Activated CD4-positive, alpha-beta memory T cell treated with anti-CD3 and anti-CD28 coated beads for 36 hours (primary cell): Measurements from ENCODE around the gene KRT28. TPM values are rescaled to one million over a fixed set of nuclear protein-coding genes. Genes with fewer than 3 reads are reported as not detected.
A peak's percentile ranks its signal among the peaks of the same experiment; 100 is the strongest.
"Not testable (repeated sequence)": the region's sequence is repeated elsewhere in the genome, so short reads cannot be mapped to it uniquely, and the experiment has no call there.

Experiments
- CTCF ChIA-PET: fragments of 350-600 bp; sonication (Branson Sonifier 250); formaldehyde crosslinking; loops from one replicate; lab custom pipeline; 2021; ENCODE audit warnings: antibody characterized with exemption, inconsistent platforms; lab: Charles Lee
- POLR2A ChIA-PET: fragments of 350-600 bp; sonication (Branson Sonifier 250); formaldehyde crosslinking; loops from one replicate; lab custom pipeline; 2021; ENCODE audit warnings: antibody characterized with exemption; lab: Charles Lee
- DNase-seq: peaks from one replicate; pipeline ENCODE4 v3.0.0-alpha.2; 2020
- H3K27ac Mint-ChIP-seq: one replicate; pipeline ENCODE4 v1.8.0; 2021; ENCODE audit warnings: mixed read lengths
- H3K27me3 Mint-ChIP-seq: one replicate; pipeline ENCODE4 v1.8.0; 2021; ENCODE audit warnings: mixed read lengths
- H3K36me3 Mint-ChIP-seq: one replicate; pipeline ENCODE4 v1.8.0; 2021; ENCODE audit warnings: mixed read lengths
- H3K4me1 Mint-ChIP-seq: one replicate; pipeline ENCODE4 v1.8.0; 2021; ENCODE audit warnings: low read depth, mixed read lengths
- H3K4me3 Mint-ChIP-seq: one replicate; pipeline ENCODE4 v1.8.0; 2021; ENCODE audit warnings: mild to moderate bottlenecking, mixed read lengths
- H3K9me3 Mint-ChIP-seq: one replicate; pipeline ENCODE4 v1.8.0; 2021; ENCODE audit warnings: mixed read lengths
- intact Hi-C: fragments of 100-400 bp; cut with micrococcal nuclease; formaldehyde crosslinking; loops from one replicate; pipeline ENCODE4 v1.15.1; 2023
- total RNA-seq, 2 experiments: library from RNA; stranded (reverse); gene quantifications; one replicate each; pipeline ENCODE4 v1.2.3, GENCODE V29; 2021

The KRT28 gene
- total RNA-seq, 2 experiments from 2014 or later, result not detected

DNA sequence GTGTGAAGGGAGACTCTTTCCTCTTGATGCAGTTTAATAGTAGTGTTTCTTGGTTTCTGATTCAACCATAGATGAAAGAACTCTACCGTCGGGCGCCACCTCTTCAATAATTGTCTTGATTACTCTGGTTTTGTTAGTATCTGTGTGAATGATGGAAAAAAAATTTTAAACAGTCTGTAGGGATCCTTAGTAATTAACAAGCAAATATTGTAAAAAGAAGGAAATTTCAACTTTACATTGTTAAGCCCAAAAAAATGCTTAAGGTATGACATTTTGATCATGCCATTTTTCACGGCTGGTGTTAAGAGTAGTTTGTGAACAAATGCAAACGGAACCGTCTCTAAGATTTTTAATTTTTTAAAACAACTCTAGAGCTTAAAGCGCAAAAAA is 18.6 kb upstream of the KRT28 start:
- Mint-ChIP-seq H3K4me3 (peak overlapping the region; percentile 87), H3K9me3 (no peaks in the 10 kb centered on the region), H3K27ac (peak overlapping the region; percentile 94), H3K36me3 (peaks cover 21% of the 10 kb centered on the region), H3K27me3 (peaks cover 11% of the 10 kb centered on the region), H3K4me1 (peaks cover 18% of the 10 kb centered on the region)
- POLR2A ChIA-PET, result interaction anchor here (0.8 to 2.5 kb wide), 4 partner anchors 10 to 1112 kb away, joined by 4 to 12 read pairs (median 5); partner anchors contain the start of genes ODAD4 and SMARCE1
- intact Hi-C loops, result loop anchor here (5.0 kb wide), 1 partner anchor 849 kb away; no protein-coding TSS in a partner anchor
- CTCF ChIA-PET, result interaction anchor here (0.9 to 2.4 kb wide), 9 partner anchors 15 to 871 kb away, joined by 3 to 15 read pairs (median 4); partner anchors contain the start of gene EIF1
- no peak for DNase-seq

- ChIA-PET POLR2A (no interaction called here), CTCF (no interaction called here)
- intact Hi-C loops, result loop anchor here (5.0 kb wide), 1 partner anchor 850 kb away; no protein-coding TSS in a partner anchor
- peak overlapping the region; percentile 54 for H3K4me3 Mint-ChIP-seq
- H3K27ac Mint-ChIP-seq, result peak overlapping the region; percentile 4
- peaks cover 21% of the 10 kb centered on the region for H3K36me3 Mint-ChIP-seq
- H3K4me1 Mint-ChIP-seq, result peaks cover 18% of the 10 kb centered on the region
- no peaks in the 10 kb centered on the region for H3K9me3 Mint-ChIP-seq
- H3K27me3 Mint-ChIP-seq, result peaks cover 13% of the 10 kb centered on the region
- no peak for DNase-seq
These were observed 17.4 kb upstream of the KRT28 start for GRCh38 chr17:40817103-40817682.

DNA sequence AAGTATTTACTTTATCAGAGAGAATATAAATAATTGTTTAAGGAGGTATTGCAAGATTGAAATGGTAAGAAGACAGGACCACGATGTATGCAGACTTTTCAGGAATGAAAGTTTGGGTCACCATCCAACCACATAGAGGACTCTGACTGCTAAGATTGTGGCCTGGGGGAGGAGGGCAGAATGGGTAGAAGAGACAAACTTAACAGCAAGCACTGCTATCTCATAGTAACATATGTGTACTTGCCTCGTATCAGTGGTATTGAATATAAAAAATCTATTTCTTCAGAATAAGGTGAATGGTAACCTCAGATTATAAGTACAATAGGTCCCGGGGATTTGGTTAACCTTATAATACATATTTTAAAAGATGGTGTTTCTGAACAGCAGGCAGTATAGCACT is 16.8 kb upstream of the KRT28 start:
- intact Hi-C loops, result loop anchor here (5.0 kb wide), 1 partner anchor 851 kb away; no protein-coding TSS in a partner anchor
- no peak overlapping the region for H3K4me3 Mint-ChIP-seq
- CTCF ChIA-PET, result no interaction called here
- no peak for DNase-seq
- H3K4me1 Mint-ChIP-seq, result peaks cover 18% of the 10 kb centered on the region
- POLR2A ChIA-PET, result no interaction called here
- H3K27me3 Mint-ChIP-seq, result peaks cover 15% of the 10 kb centered on the region
- H3K9me3 Mint-ChIP-seq, result no peaks in the 10 kb centered on the region
- peaks cover 17% of the 10 kb centered on the region for H3K36me3 Mint-ChIP-seq
- H3K27ac Mint-ChIP-seq, result no peak overlapping the region

DNA sequence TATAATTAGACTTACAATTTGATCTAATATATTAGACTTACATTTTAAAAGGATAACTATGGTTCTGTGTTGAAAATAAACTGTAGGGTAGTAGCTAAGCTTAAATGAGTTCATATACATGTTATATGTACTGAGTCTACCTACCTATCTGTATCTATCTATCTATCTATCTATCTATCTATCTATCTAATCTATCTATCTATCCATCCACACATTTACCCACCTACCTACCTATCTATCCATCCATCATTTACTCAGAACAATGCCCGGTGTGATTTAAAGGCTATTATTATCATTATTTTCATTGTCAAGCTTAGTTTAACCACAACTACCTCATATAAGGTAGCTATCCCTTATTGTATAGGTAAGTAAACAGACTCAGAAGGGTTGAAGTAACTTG is 15.6 kb upstream of the KRT28 start:
- CTCF ChIA-PET, result interaction anchor here (0.6 to 1.0 kb wide), 2 partner anchors 12 to 834 kb away, joined by 3 to 7 read pairs; no protein-coding TSS in a partner anchor
- POLR2A ChIA-PET, result no interaction called here
- H3K36me3 Mint-ChIP-seq, result peaks cover 17% of the 10 kb centered on the region
- intact Hi-C loops, result loop anchor here (5.0 kb wide), 1 partner anchor 852 kb away; no protein-coding TSS in a partner anchor
- H3K27me3 Mint-ChIP-seq, result peaks cover 22% of the 10 kb centered on the region
- H3K9me3 Mint-ChIP-seq, result no peaks in the 10 kb centered on the region
- H3K4me1 Mint-ChIP-seq, result peaks cover 16% of the 10 kb centered on the region
- H3K4me3 Mint-ChIP-seq, result no peak overlapping the region
- no peak for DNase-seq
- no peak overlapping the region for H3K27ac Mint-ChIP-seq

DNA sequence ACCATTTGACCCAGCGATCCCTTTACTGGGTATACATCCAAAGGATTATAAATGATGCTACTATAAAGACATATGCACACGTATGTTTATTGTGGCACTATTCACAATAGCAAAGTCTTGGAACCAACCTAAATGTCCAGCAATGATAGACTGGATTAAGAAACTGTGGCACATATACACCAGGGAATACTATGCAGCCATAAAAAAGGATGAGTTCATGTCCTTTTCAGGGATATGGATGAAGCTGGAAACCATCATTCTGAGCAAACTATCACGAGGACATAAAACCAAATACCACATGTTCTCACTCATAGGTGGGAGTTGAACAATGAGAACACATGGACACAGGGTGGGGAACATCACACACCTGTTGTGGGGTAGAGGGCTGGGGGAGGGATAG is 14.9 kb upstream of the KRT28 start:
- CTCF ChIA-PET, result interaction anchor here (0.6 kb wide), 1 partner anchor 28 kb away, joined by 3 read pairs; no protein-coding TSS in a partner anchor
- POLR2A ChIA-PET, H3K4me3 Mint-ChIP-seq, H3K27ac Mint-ChIP-seq, DNase-seq, H3K9me3 Mint-ChIP-seq, H3K4me1 Mint-ChIP-seq: not testable (repeated sequence)
- peaks cover 29% of the 10 kb centered on the region for H3K27me3 Mint-ChIP-seq
- peaks cover 15% of the 10 kb centered on the region for H3K36me3 Mint-ChIP-seq
- intact Hi-C loops, result loop anchor here (5.0 kb wide), 1 partner anchor 853 kb away; no protein-coding TSS in a partner anchor

- H3K27me3 Mint-ChIP-seq, result peaks cover 35% of the 10 kb centered on the region
- no peak overlapping the region for H3K4me3 Mint-ChIP-seq
- DNase-seq, result no peak
- peaks cover 7% of the 10 kb centered on the region for H3K4me1 Mint-ChIP-seq
- peaks cover 15% of the 10 kb centered on the region for H3K36me3 Mint-ChIP-seq
- intact Hi-C loops, result no loop called here
- no peak overlapping the region for H3K27ac Mint-ChIP-seq
- H3K9me3 Mint-ChIP-seq, result no peaks in the 10 kb centered on the region
- POLR2A ChIA-PET, result no interaction called here
- CTCF ChIA-PET, result no interaction called here
These were observed 14.0 kb upstream of the KRT28 start for GRCh38 chr17:40813804-40814203.

- CTCF ChIA-PET, result no interaction called here
- H3K9me3 Mint-ChIP-seq, result no peaks in the 10 kb centered on the region
- POLR2A ChIA-PET, result no interaction called here
- H3K4me3 Mint-ChIP-seq, result no peak overlapping the region
- peaks cover 7% of the 10 kb centered on the region for H3K4me1 Mint-ChIP-seq
- no peak for DNase-seq
- H3K27ac Mint-ChIP-seq, result no peak overlapping the region
- H3K27me3 Mint-ChIP-seq, result peaks cover 41% of the 10 kb centered on the region
- H3K36me3 Mint-ChIP-seq, result peaks cover 9% of the 10 kb centered on the region
- intact Hi-C loops, result no loop called here
These were observed 12.9 kb upstream of the KRT28 start for GRCh38 chr17:40812639-40813038.

- no peak for DNase-seq
- Mint-ChIP-seq H3K36me3 (no peaks in the 10 kb centered on the region), H3K27ac (no peak overlapping the region), H3K4me1 (no peaks in the 10 kb centered on the region), H3K4me3 (no peak overlapping the region), H3K9me3 (no peaks in the 10 kb centered on the region), H3K27me3 (peaks cover 58% of the 10 kb centered on the region)
- CTCF ChIA-PET, result interaction anchor here (1.1 kb wide), 1 partner anchor 838 kb away, joined by 3 read pairs; no protein-coding TSS in a partner anchor
- intact Hi-C loops, result no loop called here
- POLR2A ChIA-PET, result no interaction called here
These were observed 10.7 kb upstream of the KRT28 start for GRCh38 chr17:40810494-40810893.

GRCh38 chr17:40809721-40810421 is 10.1 kb upstream of the KRT28 start:
- Mint-ChIP-seq H3K4me1 (no peaks in the 10 kb centered on the region), H3K36me3 (no peaks in the 10 kb centered on the region), H3K9me3 (no peaks in the 10 kb centered on the region), H3K27ac (no peak overlapping the region), H3K4me3 (no peak overlapping the region), H3K27me3 (peaks cover 64% of the 10 kb centered on the region)
- intact Hi-C loops, result loop anchor here (10.0 kb wide), 1 partner anchor 515 kb away; no protein-coding TSS in a partner anchor
- DNase-seq, result no peak
- POLR2A ChIA-PET, result no interaction called here
- CTCF ChIA-PET, result interaction anchor here (1.0 to 1.1 kb wide), 2 partner anchors 739 to 839 kb away, joined by 3 read pairs; no protein-coding TSS in a partner anchor

DNA sequence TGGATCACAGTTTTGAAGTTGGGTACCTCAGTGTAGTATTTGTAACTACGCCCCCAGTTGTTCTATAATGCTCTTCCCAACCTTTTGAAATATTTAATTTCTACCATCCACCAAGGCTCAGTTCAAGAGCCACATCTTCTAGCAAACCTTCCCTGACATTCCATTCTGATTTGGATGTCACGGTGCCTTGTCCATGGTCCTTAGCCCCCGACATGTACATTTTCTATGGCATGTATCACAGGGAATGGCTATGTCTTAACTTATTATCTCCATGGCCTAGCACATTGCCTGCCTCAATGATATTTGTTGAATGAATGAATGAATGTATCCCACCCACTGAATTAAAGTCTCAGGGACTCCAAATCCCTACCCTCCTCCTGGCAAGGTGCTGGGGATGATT is 6.4 kb upstream of the KRT28 start:
- Mint-ChIP-seq H3K36me3 (no peaks in the 10 kb centered on the region), H3K4me3 (no peak overlapping the region), H3K4me1 (peaks cover 2% of the 10 kb centered on the region), H3K9me3 (no peaks in the 10 kb centered on the region), H3K27ac (no peak overlapping the region), H3K27me3 (peaks cover 50% of the 10 kb centered on the region)
- no peak for DNase-seq
- ChIA-PET CTCF (interaction anchor here (0.9 to 2.1 kb wide), 6 partner anchors 19 to 860 kb away, joined by 3 to 10 read pairs (median 4); no protein-coding TSS in a partner anchor), POLR2A (no interaction called here)
- intact Hi-C loops, result loop anchor here (10.0 kb wide), 1 partner anchor 519 kb away; no protein-coding TSS in a partner anchor

DNA sequence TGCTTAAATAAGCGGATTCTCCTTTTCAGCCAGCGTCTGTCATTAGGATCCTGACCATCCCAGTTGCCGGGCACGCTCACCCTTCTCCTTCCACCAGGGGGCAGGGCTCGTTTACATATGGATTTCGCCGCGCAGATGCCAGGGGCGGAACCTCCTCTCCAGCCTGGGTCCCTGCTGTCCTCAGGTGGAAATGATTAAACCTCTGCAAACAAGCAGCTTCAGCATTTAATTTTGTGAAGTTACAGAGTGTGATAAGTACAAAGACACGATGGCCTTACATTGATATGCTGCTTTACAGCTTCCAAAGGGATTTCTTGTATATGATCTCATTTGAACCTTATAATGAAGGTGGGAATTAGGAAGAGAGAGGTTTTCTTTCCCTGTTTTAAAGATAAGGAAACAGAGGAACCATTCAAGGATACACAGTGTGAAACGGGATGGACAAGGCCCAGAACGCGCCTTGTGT is 3.9 kb upstream of the KRT28 start:
- Mint-ChIP-seq H3K27me3 (peaks cover 36% of the 10 kb centered on the region), H3K4me1 (peaks cover 2% of the 10 kb centered on the region), H3K27ac (no peak overlapping the region), H3K9me3 (no peaks in the 10 kb centered on the region), H3K36me3 (no peaks in the 10 kb centered on the region), H3K4me3 (no peak overlapping the region)
- DNase-seq, result peak; percentile 86
- intact Hi-C loops, result loop anchor here (2.0 to 10.0 kb wide), 5 partner anchors 521 to 864 kb away; no protein-coding TSS in a partner anchor
- POLR2A ChIA-PET, result no interaction called here
- CTCF ChIA-PET, result interaction anchor here (0.6 to 2.4 kb wide), 11 partner anchors 8 to 1413 kb away, joined by 3 to 15 read pairs (median 4); no protein-coding TSS in a partner anchor

DNA sequence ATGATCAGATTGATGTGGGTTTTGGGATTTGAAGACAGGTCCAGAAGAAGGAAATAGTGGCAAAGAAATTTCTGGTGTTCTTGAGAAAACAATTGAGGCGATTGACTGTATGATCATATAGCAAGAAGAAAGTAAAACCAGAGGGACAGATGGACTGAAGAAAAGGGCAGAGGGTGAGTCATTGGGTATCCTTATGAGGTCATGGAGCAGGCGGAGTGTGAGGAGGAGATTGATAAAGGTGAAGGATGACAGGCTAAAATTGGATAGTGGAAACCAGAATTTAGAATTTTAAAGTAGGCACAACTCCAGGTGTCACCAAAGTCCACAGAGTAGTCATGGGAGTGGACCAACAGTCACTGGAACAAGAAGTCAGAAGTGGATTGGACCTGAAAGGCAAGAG is 1.4 kb upstream of the KRT28 start:
- intact Hi-C loops, result loop anchor here (5.0 to 10.0 kb wide), 4 partner anchors 524 to 866 kb away; no protein-coding TSS in a partner anchor
- H3K9me3 Mint-ChIP-seq, result no peaks in the 10 kb centered on the region
- ChIA-PET POLR2A (no interaction called here), CTCF (no interaction called here)
- peaks cover 2% of the 10 kb centered on the region for H3K4me1 Mint-ChIP-seq
- no peak overlapping the region for H3K27ac Mint-ChIP-seq
- DNase-seq, result no peak
- H3K4me3 Mint-ChIP-seq, result no peak overlapping the region
- peaks cover 32% of the 10 kb centered on the region for H3K27me3 Mint-ChIP-seq
- no peaks in the 10 kb centered on the region for H3K36me3 Mint-ChIP-seq
